Cardiac fibroblast (primary cell): ENCODE measurements around the gene ELMO3.

Experiments used
- DNase-seq, 2 donors: peaks; one replicate each; pipeline versions ENCODE4 v3.0.0 to v3.0.0-alpha.2; 2010; ENCODE audit warnings: low read depth in 2 of 2
- H3K4me3 ChIP-seq, 2 donors: replicated peaks in 1 of 2; 1 replicate in 1 of 2; 2 replicates in 1 of 2; pipeline ENCODE4 v1.5.1; 2011; ENCODE audit warnings: low read depth in 2 of 2, low read length in 2 of 2, mild to moderate bottlenecking in 2 of 2, moderate library complexity in 1 of 2
- CTCF ChIP-seq: IDR thresholded peaks from one replicate; pipeline ENCODE4 v1.5.1; 2011; ENCODE audit warnings: low read depth, mild to moderate bottlenecking, low read length, inconsistent platforms

The ELMO3 gene

GRCh38 chr16:67183627-67184452, 15.1 kb upstream of the ELMO3 start, which contains the start of gene MATCAP1:
Gene MATCAP1 (minus strand): TSS chr16:67183963. CDS start chr16:67180610, 3,353 bp downstream.
- peak; percentile 99 for DNase-seq
- no peak for TF ChIP-seq CTCF
- peak within 1 kb of the TSS; percentile 62 to 77 for H3K4me3 ChIP-seq

GRCh38 chr16:67184453-67184994, 14.4 kb upstream of the ELMO3 start:
- no peak for TF ChIP-seq CTCF
- DNase-seq, result no peak
- peak overlapping the region; percentile 62 to 77 for H3K4me3 ChIP-seq

GRCh38 chr16:67184995-67185650, 13.8 kb upstream of the ELMO3 start:
- peak; percentile 93 to 94 for DNase-seq
- peak; percentile 94 for TF ChIP-seq CTCF
- H3K4me3 ChIP-seq, result peak overlapping the region in 1 of 2 donors; percentile 77

- H3K4me3 ChIP-seq, result no peak overlapping the region
- no peak for TF ChIP-seq CTCF
- no peak for DNase-seq
Measured at GRCh38 chr16:67185651-67186134, 13.2 kb upstream of the ELMO3 start.

- DNase-seq, result no peak
- H3K4me3 ChIP-seq, result no peak overlapping the region
- no peak for TF ChIP-seq CTCF
Measured at GRCh38 chr16:67186550-67186950, 12.4 kb upstream of the ELMO3 start.

- no peak for TF ChIP-seq CTCF
- no peak overlapping the region for H3K4me3 ChIP-seq
Measured at GRCh38 chr16:67187175-67187890, 11.6 kb upstream of the ELMO3 start.

More at GRCh38 chr16:67187175-67187890, 11.6 kb upstream of the ELMO3 start:
- no peak for DNase-seq
